ENCODE results near the gene SNX20. TPM values are rescaled to one million over a fixed set of nuclear protein-coding genes. Genes with fewer than 3 reads are reported as not detected.

SNX20 gene
- total and polyA plus RNA-seq, 2 of the 13 experiments (the other 11 are each of a cell fraction or from before 2014, with no cell fraction given), result not detected

- TF ChIP-seq ZNF333 (CRISPR knock-in tag; IDR thresholded peaks at IDR 0.05; ENCODE audit: borderline replicate concordance) (0 out of 2 replicates have a peak, but pooled peaks have one; percentile 40), ZNF619 (CRISPR knock-in tag; IDR thresholded peaks at IDR 0.05) (peak; percentile 38; the same call in 1 of the 2 replicates), PATZ1 (CRISPR knock-in tag; IDR thresholded peaks at IDR 0.05) (peak; percentile 36; the same call in 1 of the 2 replicates), ONECUT2 (CRISPR knock-in tag; IDR thresholded peaks at IDR 0.05) (no peak), ZSCAN31 (CRISPR knock-in tag; IDR thresholded peaks at IDR 0.05; ENCODE audit: low read depth) (0 out of 2 replicates have a peak, but pooled peaks have one; percentile 29), CTCF (CRISPR knock-in tag; IDR thresholded peaks at IDR 0.05) (peak; percentile 72), ZNF792 (CRISPR knock-in tag; IDR thresholded peaks at IDR 0.05) (0 out of 2 replicates have a peak, but pooled peaks have one; percentile 36), SIX4 (CRISPR knock-in tag; IDR thresholded peaks at IDR 0.05) (no peak), ZNF234 (CRISPR knock-in tag; conservative IDR thresholded peaks at IDR 0.05) (peak; percentile 55; the same call in 1 of the 2 replicates), HNF4A (CRISPR knock-in tag; IDR thresholded peaks at IDR 0.05) (peak; percentile 12; the same call in 1 of the 2 replicates), ZNF446 (CRISPR knock-in tag; IDR thresholded peaks at IDR 0.05) (no peak), GATAD1 (CRISPR knock-in tag; IDR thresholded peaks at IDR 0.05) (no peak), EP300 (IDR thresholded peaks at IDR 0.05; ENCODE audit: low read depth in 2 of 2, low read length in 2 of 2) (no peak), EP300 (CRISPR knock-in tag; IDR thresholded peaks at IDR 0.05; ENCODE audit: borderline replicate concordance) (no peak), ZIK1 (CRISPR knock-in tag; IDR thresholded peaks at IDR 0.05; ENCODE audit: borderline replicate concordance, low read depth) (no peak), STAT6 (CRISPR knock-in tag; IDR thresholded peaks at IDR 0.05; ENCODE audit: borderline replicate concordance) (0 out of 2 replicates have a peak, but pooled peaks have one; percentile 69), ZZZ3 (CRISPR knock-in tag; IDR thresholded peaks at IDR 0.05; ENCODE audit: borderline replicate concordance) (no peak), SIN3A (IDR thresholded peaks at IDR 0.05; ENCODE audit: borderline replicate concordance, low read depth, low read length) (0 out of 2 replicates have a peak, but pooled peaks have one; percentile 13), ZNF710 (CRISPR knock-in tag; IDR thresholded peaks at IDR 0.05; ENCODE audit: borderline replicate concordance) (0 out of 2 replicates have a peak, but pooled peaks have one; percentile 35), SSRP1 (CRISPR knock-in tag; IDR thresholded peaks at IDR 0.05) (no peak)
These were observed 38.6 kb upstream of the SNX20 start (continued) for GRCh38 chr16:50719401-50720337.

Data from HepG2 (cell line).